Measurements from ENCODE around the gene RAF1.

Gene RAF1

DNA sequence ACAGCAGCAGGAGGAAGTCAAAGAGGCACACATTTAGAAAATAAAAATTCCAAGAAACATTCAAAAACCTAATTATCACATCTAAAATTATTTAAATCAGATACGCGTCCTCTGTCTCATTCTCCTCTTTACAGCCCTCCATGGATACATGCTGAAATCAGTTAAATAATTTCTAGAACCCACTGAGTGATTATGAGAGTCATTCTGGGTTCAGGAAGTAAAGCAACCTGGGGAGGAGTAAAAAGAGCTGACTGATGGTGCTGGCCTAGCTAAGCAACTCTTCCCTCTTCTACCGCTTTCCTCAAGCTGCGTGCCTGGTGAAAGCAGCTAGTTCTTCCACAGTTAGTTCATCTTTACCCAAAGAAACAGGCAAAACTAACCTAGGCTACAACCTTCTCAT, 48.7 kb downstream of the RAF1 start:
- H3K4me1 ChIP-seq (ENCODE audit: control insufficient read depth, insufficient read depth, low read length), result peaks cover 8% of the 10 kb centered on the region
- DNase-seq (ENCODE audit: low read depth), result no peak
- H3K36me3 ChIP-seq (ENCODE audit: control insufficient read depth, insufficient read depth, low read length, severe bottlenecking), result peaks cover 57% of the 10 kb centered on the region
- no peak overlapping the region for H3K4me3 ChIP-seq (ENCODE audit: low read length)
- no peaks in the 10 kb centered on the region for H3K27me3 ChIP-seq (replicated peaks; ENCODE audit: control insufficient read depth, insufficient read depth, low read length)
- H3K9me3 ChIP-seq (ENCODE audit: control insufficient read depth, low read length), result no peaks in the 10 kb centered on the region
- H3K9ac ChIP-seq (ENCODE audit: low read length), result no peak overlapping the region

DNA sequence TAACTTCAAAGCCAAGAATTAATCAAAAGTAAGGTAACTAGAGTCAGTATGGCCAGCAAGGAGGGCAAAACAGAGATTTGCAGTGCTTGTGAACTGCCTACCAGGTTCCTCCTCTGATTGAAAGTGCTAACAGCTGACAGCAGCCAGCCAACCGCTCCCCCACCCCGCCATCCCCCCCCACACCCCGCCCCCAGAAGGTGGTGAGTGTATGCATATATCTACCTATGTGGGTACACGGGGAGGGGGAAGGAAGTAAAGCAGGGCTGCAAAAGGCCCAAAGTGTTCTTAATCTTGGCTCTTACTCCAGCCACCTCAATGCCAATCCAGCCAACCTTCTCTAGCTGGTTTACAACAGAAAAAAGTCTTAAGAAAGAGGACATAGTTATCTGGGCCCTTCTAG, 50.7 kb downstream of the RAF1 start:
- Histone ChIP-seq H3K4me1 (ENCODE audit: control insufficient read depth, insufficient read depth, low read length) (peaks cover 8% of the 10 kb centered on the region), H3K4me3 (ENCODE audit: low read length) (no peak overlapping the region), H3K9ac (ENCODE audit: low read length) (no peak overlapping the region), H3K36me3 (ENCODE audit: control insufficient read depth, insufficient read depth, low read length, severe bottlenecking) (peaks cover 73% of the 10 kb centered on the region), H3K27me3 (replicated peaks; ENCODE audit: control insufficient read depth, insufficient read depth, low read length) (no peaks in the 10 kb centered on the region), H3K9me3 (ENCODE audit: control insufficient read depth, low read length) (no peaks in the 10 kb centered on the region)
- DNase-seq (ENCODE audit: low read depth), result no peak

DNA sequence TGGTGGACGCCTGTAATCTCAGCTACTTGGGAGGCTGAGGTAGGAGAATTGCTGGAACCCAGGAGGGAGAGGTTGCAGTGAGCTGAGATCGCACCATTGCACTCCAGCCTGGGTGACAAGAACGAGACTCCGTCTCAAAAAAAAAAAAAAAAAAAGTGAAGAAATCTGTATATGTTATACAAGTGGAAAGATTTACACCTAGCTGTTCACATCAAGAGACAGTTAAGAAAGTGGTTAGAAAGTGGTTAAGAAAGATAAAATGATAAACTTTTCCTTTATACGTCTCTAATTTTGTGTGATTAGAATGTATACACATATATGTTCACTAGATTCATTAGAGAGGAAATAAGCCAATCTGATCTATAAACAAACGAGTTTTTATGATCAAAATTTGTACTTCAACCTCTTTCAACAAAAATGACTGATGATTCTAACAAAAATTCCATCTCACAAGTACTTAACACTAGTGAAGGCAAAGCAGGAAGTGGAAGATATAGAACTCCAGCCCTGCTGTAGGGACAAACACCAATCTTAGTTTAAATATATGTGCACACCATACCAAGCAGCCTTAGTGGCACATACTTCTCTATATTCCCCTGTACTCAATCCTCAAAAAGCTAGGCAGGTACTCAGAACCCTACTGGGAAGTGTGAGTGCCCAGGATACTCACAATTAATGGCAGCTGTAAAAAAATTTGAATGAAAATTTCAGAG, 51.2 kb downstream of the RAF1 start:
- no peak overlapping the region for H3K4me3 ChIP-seq (ENCODE audit: low read length)
- H3K9me3 ChIP-seq (ENCODE audit: control insufficient read depth, low read length), result no peaks in the 10 kb centered on the region
- peaks cover 8% of the 10 kb centered on the region for H3K4me1 ChIP-seq (ENCODE audit: control insufficient read depth, insufficient read depth, low read length)
- no peak overlapping the region for H3K9ac ChIP-seq (ENCODE audit: low read length)
- DNase-seq (ENCODE audit: low read depth), result no peak
- no peaks in the 10 kb centered on the region for H3K27me3 ChIP-seq (replicated peaks; ENCODE audit: control insufficient read depth, insufficient read depth, low read length)
- H3K36me3 ChIP-seq (ENCODE audit: control insufficient read depth, insufficient read depth, low read length, severe bottlenecking), result peaks cover 74% of the 10 kb centered on the region

DNA sequence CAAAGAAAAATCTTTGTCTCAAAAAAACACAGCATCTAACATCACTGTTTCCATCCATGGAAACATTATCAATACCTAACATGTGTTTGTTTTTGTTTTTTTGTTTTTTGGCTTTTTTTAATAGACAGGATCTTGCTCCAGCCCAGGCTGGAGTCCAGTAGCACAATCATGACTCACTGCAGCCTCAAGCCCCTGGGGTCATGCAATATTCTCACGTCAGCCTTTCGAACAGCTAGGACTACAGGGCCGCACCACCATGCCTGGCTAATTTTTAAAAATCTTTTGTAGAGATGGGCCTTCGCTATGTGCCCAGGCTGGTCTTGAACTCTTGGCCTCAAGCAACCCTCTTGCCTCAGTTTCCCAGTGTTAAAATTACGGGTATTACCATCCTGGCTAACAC, 52.8 kb downstream of the RAF1 start:
- Histone ChIP-seq H3K4me3 (ENCODE audit: low read length) (no peak overlapping the region), H3K27me3 (replicated peaks; ENCODE audit: control insufficient read depth, insufficient read depth, low read length) (no peaks in the 10 kb centered on the region), H3K4me1 (ENCODE audit: control insufficient read depth, insufficient read depth, low read length) (peaks cover 8% of the 10 kb centered on the region), H3K9ac (ENCODE audit: low read length) (no peak overlapping the region), H3K9me3 (ENCODE audit: control insufficient read depth, low read length) (no peaks in the 10 kb centered on the region), H3K36me3 (ENCODE audit: control insufficient read depth, insufficient read depth, low read length, severe bottlenecking) (peaks cover 74% of the 10 kb centered on the region)
- no peak for DNase-seq (ENCODE audit: low read depth)

DNA sequence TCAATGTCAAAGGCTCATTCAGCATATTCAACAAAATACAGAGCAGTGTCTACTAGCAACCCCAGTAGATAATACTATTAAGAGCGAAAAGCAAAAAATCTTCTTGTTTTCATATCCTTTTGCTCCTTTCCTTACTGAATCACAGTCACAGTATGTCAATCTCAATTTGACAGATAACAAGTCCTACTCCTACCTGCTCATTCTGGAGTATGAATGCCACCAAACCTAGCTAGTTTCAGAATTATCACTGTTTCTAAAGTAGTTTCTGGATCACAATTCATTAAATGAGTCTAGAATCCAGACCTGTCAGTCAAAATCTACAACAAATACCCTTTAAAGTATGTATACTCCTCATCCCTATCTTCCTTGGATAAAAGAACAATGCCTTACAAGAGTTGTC, 55.5 kb downstream of the RAF1 start:
- DNase-seq (ENCODE audit: low read depth), result no peak
- H3K36me3 ChIP-seq (ENCODE audit: control insufficient read depth, insufficient read depth, low read length, severe bottlenecking), result peaks cover 79% of the 10 kb centered on the region
- no peak overlapping the region for H3K4me3 ChIP-seq (ENCODE audit: low read length)
- H3K9me3 ChIP-seq (ENCODE audit: control insufficient read depth, low read length), result no peaks in the 10 kb centered on the region
- no peak overlapping the region for H3K9ac ChIP-seq (ENCODE audit: low read length)
- H3K27me3 ChIP-seq (replicated peaks; ENCODE audit: control insufficient read depth, insufficient read depth, low read length), result no peaks in the 10 kb centered on the region
- H3K4me1 ChIP-seq (ENCODE audit: control insufficient read depth, insufficient read depth, low read length), result peaks cover 8% of the 10 kb centered on the region

DNA sequence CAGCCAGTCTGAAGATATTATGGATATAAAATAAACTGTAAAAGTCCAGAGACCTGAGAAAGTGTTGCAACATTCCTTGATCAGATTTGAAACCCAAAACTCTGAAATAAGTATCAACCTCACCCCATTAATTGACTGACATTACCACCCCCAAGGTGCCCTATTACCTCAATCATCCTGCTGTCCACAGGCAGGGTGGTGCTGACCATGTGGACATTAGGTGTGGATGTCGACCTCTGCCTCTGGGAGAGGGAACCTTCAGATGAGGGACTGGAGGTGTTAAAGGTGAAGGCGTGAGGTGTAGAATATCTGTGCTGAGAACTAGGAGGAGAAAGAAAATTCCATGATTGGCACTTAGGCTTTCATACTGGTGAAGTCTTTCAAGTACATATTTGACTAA, 59.9 kb downstream of the RAF1 start:
- DNase-seq (ENCODE audit: low read depth), result no peak
- Histone ChIP-seq H3K36me3 (ENCODE audit: control insufficient read depth, insufficient read depth, low read length, severe bottlenecking) (peaks cover 96% of the 10 kb centered on the region), H3K4me3 (ENCODE audit: low read length) (no peak overlapping the region), H3K4me1 (ENCODE audit: control insufficient read depth, insufficient read depth, low read length) (peaks cover 8% of the 10 kb centered on the region), H3K9me3 (ENCODE audit: control insufficient read depth, low read length) (no peaks in the 10 kb centered on the region), H3K9ac (ENCODE audit: low read length) (no peak overlapping the region), H3K27me3 (replicated peaks; ENCODE audit: control insufficient read depth, insufficient read depth, low read length) (no peaks in the 10 kb centered on the region)

DNA sequence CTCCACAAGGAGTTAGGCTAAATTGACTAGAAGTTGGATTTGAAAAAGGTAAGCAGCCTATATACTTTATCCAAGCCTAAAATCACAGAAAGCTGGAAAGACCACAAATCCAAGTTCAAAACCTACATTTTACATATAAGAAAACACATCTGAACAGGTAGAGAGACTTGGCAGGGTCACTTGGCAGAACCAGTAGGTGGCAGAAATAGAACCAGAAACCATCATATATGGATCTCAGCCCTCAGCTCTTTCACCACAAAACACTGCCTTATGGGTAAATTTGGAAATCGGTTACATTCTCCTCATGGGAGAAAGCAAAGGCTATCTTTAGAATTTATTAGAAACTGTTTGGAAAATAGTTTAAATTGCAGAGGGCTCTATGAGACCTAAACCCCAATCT, 62.8 kb downstream of the RAF1 start:
- Histone ChIP-seq H3K9ac (ENCODE audit: low read length) (no peak overlapping the region), H3K4me1 (ENCODE audit: control insufficient read depth, insufficient read depth, low read length) (peaks cover 12% of the 10 kb centered on the region), H3K27me3 (replicated peaks; ENCODE audit: control insufficient read depth, insufficient read depth, low read length) (no peaks in the 10 kb centered on the region), H3K9me3 (ENCODE audit: control insufficient read depth, low read length) (no peaks in the 10 kb centered on the region), H3K36me3 (ENCODE audit: control insufficient read depth, insufficient read depth, low read length, severe bottlenecking) (peaks cover 94% of the 10 kb centered on the region), H3K4me3 (ENCODE audit: low read length) (no peak overlapping the region)
- no peak for DNase-seq (ENCODE audit: low read depth)

DNA sequence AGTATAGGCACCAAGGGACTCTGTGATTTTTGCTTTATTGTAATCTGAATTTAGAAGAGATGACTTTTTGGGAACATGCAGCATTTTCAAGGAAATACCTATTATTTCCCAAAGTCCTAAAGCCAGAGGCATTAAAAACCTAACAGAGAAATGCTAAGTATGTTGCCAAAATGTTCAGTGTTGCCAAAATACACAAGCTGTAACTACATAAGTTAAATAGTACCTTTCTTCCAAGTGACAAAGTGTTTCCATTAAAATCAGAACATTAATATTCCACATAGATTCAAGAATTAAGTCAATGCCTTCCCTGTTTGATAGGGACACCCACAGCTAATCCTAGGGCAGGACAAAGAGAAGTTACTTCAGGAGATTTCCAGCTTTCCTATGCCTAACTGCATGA, 65.0 kb downstream of the RAF1 start:
- peak; percentile 34 for DNase-seq (ENCODE audit: low read depth)
- H3K4me1 ChIP-seq (ENCODE audit: control insufficient read depth, insufficient read depth, low read length), result peaks cover 12% of the 10 kb centered on the region
- peaks cover 94% of the 10 kb centered on the region for H3K36me3 ChIP-seq (ENCODE audit: control insufficient read depth, insufficient read depth, low read length, severe bottlenecking)
- no peaks in the 10 kb centered on the region for H3K9me3 ChIP-seq (ENCODE audit: control insufficient read depth, low read length)
- H3K9ac ChIP-seq (ENCODE audit: low read length), result no peak overlapping the region
- H3K27me3 ChIP-seq (replicated peaks; ENCODE audit: control insufficient read depth, insufficient read depth, low read length), result no peaks in the 10 kb centered on the region
- H3K4me3 ChIP-seq (ENCODE audit: low read length), result no peak overlapping the region

DNA sequence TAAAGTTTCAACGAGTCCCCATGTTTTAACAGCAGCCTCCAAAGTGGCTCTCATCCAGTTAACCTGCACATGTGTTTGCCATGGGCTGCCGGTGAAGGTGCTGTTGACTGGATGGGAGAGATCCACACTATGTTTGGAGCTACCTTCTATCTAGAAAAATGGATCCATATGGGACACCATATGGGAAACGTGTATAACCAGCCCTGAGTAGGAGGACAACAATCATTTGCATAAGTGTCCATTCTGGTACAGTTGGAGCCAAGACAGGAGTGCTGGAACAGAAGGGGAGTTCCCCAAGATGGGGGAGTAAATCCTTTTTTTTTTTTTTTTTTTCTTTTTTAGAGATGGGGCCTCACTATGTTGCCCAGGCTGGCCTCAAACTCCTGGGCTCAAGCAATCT, 70.4 kb downstream of the RAF1 start:
- Histone ChIP-seq H3K9me3 (ENCODE audit: control insufficient read depth, low read length) (no peaks in the 10 kb centered on the region), H3K4me3 (ENCODE audit: low read length) (no peak overlapping the region), H3K36me3 (ENCODE audit: control insufficient read depth, insufficient read depth, low read length, severe bottlenecking) (peaks cover 86% of the 10 kb centered on the region), H3K4me1 (ENCODE audit: control insufficient read depth, insufficient read depth, low read length) (no peaks in the 10 kb centered on the region), H3K27me3 (replicated peaks; ENCODE audit: control insufficient read depth, insufficient read depth, low read length) (no peaks in the 10 kb centered on the region), H3K9ac (ENCODE audit: low read length) (no peak overlapping the region)
- no peak for DNase-seq (ENCODE audit: low read depth)

DNA sequence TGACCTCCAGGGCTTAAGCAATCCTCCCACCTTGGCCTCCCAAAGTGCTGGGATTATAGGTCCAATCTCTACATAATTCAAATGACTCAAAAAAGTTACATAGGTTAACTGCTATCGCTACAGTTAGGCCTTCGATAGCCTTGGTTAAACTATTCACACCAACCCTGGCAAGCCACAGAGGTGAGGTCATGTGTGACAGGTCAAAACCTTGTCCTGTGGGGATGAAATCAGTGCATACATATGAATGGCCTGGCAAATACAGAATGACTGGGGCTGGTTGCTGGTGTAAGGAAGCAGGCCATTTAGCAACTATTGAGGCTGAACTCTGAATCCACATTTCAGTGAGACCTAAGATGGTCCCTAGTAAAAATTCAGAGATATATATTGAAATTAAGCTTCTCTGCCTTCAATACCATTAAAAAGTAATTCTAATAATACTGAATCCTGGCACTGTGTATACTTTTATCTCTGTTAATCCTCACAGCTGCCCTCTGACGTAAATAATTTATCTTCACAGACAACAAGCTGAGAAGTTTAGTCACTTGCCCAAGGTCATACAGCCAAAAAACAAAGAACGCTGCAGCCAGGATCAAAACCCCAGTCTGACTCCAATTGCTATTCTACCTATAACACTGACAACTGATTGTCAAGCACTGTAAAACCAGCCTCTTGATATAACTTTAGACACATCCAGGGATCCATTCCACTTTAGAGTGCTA, 71.8 kb downstream of the RAF1 start:
- peaks cover 86% of the 10 kb centered on the region for H3K36me3 ChIP-seq (ENCODE audit: control insufficient read depth, insufficient read depth, low read length, severe bottlenecking)
- DNase-seq (ENCODE audit: low read depth), result no peak
- H3K27me3 ChIP-seq (replicated peaks; ENCODE audit: control insufficient read depth, insufficient read depth, low read length), result no peaks in the 10 kb centered on the region
- H3K9ac ChIP-seq (ENCODE audit: low read length), result no peak overlapping the region
- H3K4me3 ChIP-seq (ENCODE audit: low read length), result no peak overlapping the region
- H3K4me1 ChIP-seq (ENCODE audit: control insufficient read depth, insufficient read depth, low read length), result peaks cover 6% of the 10 kb centered on the region
- H3K9me3 ChIP-seq (ENCODE audit: control insufficient read depth, low read length), result no peaks in the 10 kb centered on the region

DNA sequence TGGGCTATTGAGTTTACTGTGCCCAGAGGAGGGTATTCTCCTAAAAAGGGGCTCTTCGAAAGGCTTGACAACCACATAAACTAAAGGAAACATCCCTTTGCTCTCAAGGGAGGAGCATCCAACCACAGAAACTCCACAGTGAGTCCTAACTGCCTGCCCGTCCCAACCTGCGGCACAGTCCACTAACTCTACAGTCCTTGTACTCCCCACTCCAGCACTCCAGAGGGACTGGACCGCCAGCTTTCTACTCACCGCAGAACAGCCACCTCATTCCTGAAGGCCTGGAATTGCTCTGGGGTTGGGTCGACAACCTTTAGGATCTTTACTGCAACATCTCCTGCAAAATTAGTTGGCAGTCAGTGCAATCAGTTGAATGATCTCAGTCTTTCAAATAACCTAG, 72.5 kb downstream of the RAF1 start:
- H3K27me3 ChIP-seq (replicated peaks; ENCODE audit: control insufficient read depth, insufficient read depth, low read length), result no peaks in the 10 kb centered on the region
- no peak for DNase-seq (ENCODE audit: low read depth)
- no peaks in the 10 kb centered on the region for H3K9me3 ChIP-seq (ENCODE audit: control insufficient read depth, low read length)
- H3K4me1 ChIP-seq (ENCODE audit: control insufficient read depth, insufficient read depth, low read length), result peaks cover 6% of the 10 kb centered on the region
- no peak overlapping the region for H3K4me3 ChIP-seq (ENCODE audit: low read length)
- H3K36me3 ChIP-seq (ENCODE audit: control insufficient read depth, insufficient read depth, low read length, severe bottlenecking), result peaks cover 86% of the 10 kb centered on the region
- H3K9ac ChIP-seq (ENCODE audit: low read length), result no peak overlapping the region
